NB4 (cell line): ENCODE results near the gene LHX4.

Experiments
- CTCF ChIP-seq: IDR thresholded peaks from one replicate; pipeline ENCODE4 v1.5.1; 2012; ENCODE audit warnings: low read depth, low read length
- MAX ChIP-seq: IDR thresholded peaks from 2 replicates; pipeline ENCODE4 v1.6.1; 2011; ENCODE audit warnings: low read depth, low read length
- MYC ChIP-seq: IDR thresholded peaks from 2 replicates; pipeline ENCODE4 v1.6.1; 2011; ENCODE audit warnings: low read depth, low read length
- POLR2A ChIP-seq: IDR thresholded peaks from 2 replicates; pipeline ENCODE4 v1.6.1; 2011; ENCODE audit warnings: mild to moderate bottlenecking; ENCODE audit not compliant: insufficient read length; ENCODE audit errors: extremely low read depth

- TF ChIP-seq CTCF: no peak
- no peak for TF ChIP-seq POLR2A
- TF ChIP-seq MAX: no peak
- TF ChIP-seq MYC: no peak
These were observed 40.0 kb upstream of the LHX4 start for GRCh38 chr1:180190091-180190490.
